Keratinocyte (primary cell): ENCODE results near the gene PIWIL4. TPM values are rescaled to one million over a fixed set of nuclear protein-coding genes. Genes with fewer than 3 reads are reported as not detected.

ENCODE experiments used
- DNase-seq: peaks from one replicate; pipeline ENCODE4 v3.0.0-alpha.2; 2011; ENCODE audit warnings: low read depth, missing footprints, low spot score
- FAIRE-seq: peaks from 2 replicates; lab custom pipeline; 2011; peaks lifted over from hg19 to GRCh38; lab: Jason Lieb, UNC
- H2AFZ ChIP-seq: 2 replicates; pipeline ENCODE4 v1.6.0; 2012; ENCODE audit warnings: low read length, control low read depth, inconsistent platforms; ENCODE audit not compliant: control insufficient read depth
- H3K27ac ChIP-seq: 2 replicates; pipeline ENCODE4 v1.5.1; 2011; ENCODE audit warnings: low read length; ENCODE audit not compliant: control insufficient read depth, insufficient read depth
- H3K27me3 ChIP-seq: 3 replicates; pipeline ENCODE4 v1.6.0; 2011; ENCODE audit warnings: low read length; ENCODE audit not compliant: control insufficient read depth, insufficient read depth; ENCODE audit errors: extremely low read depth
- H3K36me3 ChIP-seq, 2 experiments: 2 replicates in 1 of 2; 3 replicates in 1 of 2; pipeline ENCODE4 v1.5.1; 2011; ENCODE audit warnings: low read length in 2 of 2, mild to moderate bottlenecking in 1 of 2; ENCODE audit not compliant: control insufficient read depth in 2 of 2, insufficient read depth in 2 of 2; ENCODE audit errors: extremely low read depth in 1 of 2
- H3K4me1 ChIP-seq: 3 replicates; pipeline ENCODE4 v1.5.1; 2011; ENCODE audit warnings: low read length; ENCODE audit not compliant: control insufficient read depth, insufficient read depth; ENCODE audit errors: extremely low read depth
- H3K4me2 ChIP-seq: 3 replicates; pipeline ENCODE4 v1.6.0; 2011; ENCODE audit warnings: low read depth, low read length; ENCODE audit not compliant: control insufficient read depth, insufficient read depth; ENCODE audit errors: extremely low read depth
- H3K4me3 ChIP-seq, 3 experiments: fragments of 200-600 bp in 1 of 3; sonication (generic) in 1 of 3; 2 replicates in 2 of 3; 3 replicates in 1 of 3; pipeline ENCODE4 v1.5.1; 2011 to 2016; ENCODE audit warnings: low read length in 3 of 3, mild to moderate bottlenecking in 3 of 3, control low read depth in 2 of 3, inconsistent platforms in 1 of 3, low read depth in 1 of 3, mixed read lengths in 1 of 3, mixed run types in 1 of 3, moderate library complexity in 1 of 3; ENCODE audit not compliant: control insufficient read depth in 2 of 3, insufficient read depth in 2 of 3; ENCODE audit errors: extremely low read depth in 1 of 3
- H3K79me2 ChIP-seq: 2 replicates; pipeline ENCODE4 v1.6.0; 2012; ENCODE audit warnings: low read length; ENCODE audit not compliant: control insufficient read depth, insufficient read depth
- H3K9ac ChIP-seq: 3 replicates; pipeline ENCODE4 v1.6.0; 2011; ENCODE audit warnings: low read length; ENCODE audit not compliant: control insufficient read depth, insufficient read depth; ENCODE audit errors: extremely low read depth
- H3K9me1 ChIP-seq: 3 replicates; pipeline ENCODE4 v1.6.0; 2011; ENCODE audit warnings: low read length; ENCODE audit not compliant: control insufficient read depth, insufficient read depth; ENCODE audit errors: extremely low read depth
- H3K9me3 ChIP-seq: 2 replicates; pipeline ENCODE4 v1.5.1; 2012; ENCODE audit warnings: low read depth, low read length; ENCODE audit not compliant: control insufficient read depth
- H4K20me1 ChIP-seq: 3 replicates; pipeline ENCODE4 v1.6.0; 2011; ENCODE audit warnings: low read length; ENCODE audit not compliant: control insufficient read depth, insufficient read depth; ENCODE audit errors: extremely low read depth
- CTCF ChIP-seq, 3 experiments: IDR thresholded peaks in 1 of 3; conservative IDR thresholded peaks in 1 of 3; optimal IDR thresholded peaks in 1 of 3; 2 replicates in 2 of 3; 3 replicates in 1 of 3; pipeline versions ENCODE3 to v1.5.1; 2011; ENCODE audit warnings: low read length in 3 of 3, mild to moderate bottlenecking in 3 of 3, moderate library complexity in 2 of 3, control low read depth in 1 of 3, inconsistent platforms in 1 of 3; ENCODE audit not compliant: insufficient read depth in 2 of 3; ENCODE audit errors: extremely low read depth in 1 of 3
- EZH2 ChIP-seq: IDR thresholded peaks from one replicate; pipeline ENCODE4 v1.6.1; 2012; ENCODE audit warnings: inconsistent platforms, mild to moderate bottlenecking, low read length, moderate library complexity
- dilution Hi-C: fragments of 300-500 bp; cut with MboI; formaldehyde crosslinking; loops from one replicate; pipeline ENCODE4 v1.7.0; 2020; ENCODE audit warnings: low sequenced_read_pairs; ENCODE audit not compliant: extremely low pct_ligation_motif_present
- polyA plus RNA-seq, 5 experiments: library from polyadenylated mRNA; depleted of rRNA in 3 of 5; stranded (reverse) in 3 of 5; stranded (forward) in 1 of 5; unstranded in 1 of 5; fragments of >200 nt; gene quantifications; 1 replicate in 1 of 5; 2 replicates in 3 of 5; 3 replicates in 1 of 5; pipeline versions ENCODE4 v1.2.1 to v1.2.3, GENCODE V29; 2011 to 2012; ENCODE audit warnings: missing spikeins in 2 of 5, low read depth in 1 of 5, low replicate concordance in 1 of 5

PIWIL4 gene
- polyA plus RNA-seq, 1 donor (not counting 4 experiments of a cell fraction or from before 2014, with no cell fraction given) = 0.14 TPM

- H3K4me1 ChIP-seq = no peaks in the 10 kb centered on the region
- H3K9ac ChIP-seq = no peak overlapping the region
- no peaks in the 10 kb centered on the region for H3K36me3 ChIP-seq
- dilution Hi-C loops = no loop called here
- H3K27me3 ChIP-seq = no peaks in the 10 kb centered on the region
- no peaks in the 10 kb centered on the region for H3K9me1 ChIP-seq
- H3K27ac ChIP-seq = no peak overlapping the region
- no peaks in the 10 kb centered on the region for H4K20me1 ChIP-seq
- no peaks in the 10 kb centered on the region for H3K79me2 ChIP-seq
- H3K4me2 ChIP-seq = no peak overlapping the region
- TF ChIP-seq CTCF (optimal IDR thresholded peaks at IDR 0.05 in 1 of 3, IDR thresholded peaks at IDR 0.05 in 1 of 3, conservative IDR thresholded peaks at IDR 0.05 in 1 of 3; ENCODE audit: extremely low read depth in 1 of 3, insufficient read depth in 2 of 3, low read length in 3 of 3) (no peak), EZH2 (no peak)
- H3K4me3 ChIP-seq = no peak overlapping the region
- H3K9me3 ChIP-seq = no peaks in the 10 kb centered on the region
- H2AFZ ChIP-seq = no peak overlapping the region
- DNase-seq (no peak), FAIRE-seq (no peak)
Measured at GRCh38 chr11:94533696-94534630, 33.2 kb upstream of the PIWIL4 start.

GRCh38 chr11:94536386-94536785, 30.8 kb upstream of the PIWIL4 start:
- H3K27ac ChIP-seq = no peak overlapping the region
- H3K36me3 ChIP-seq = no peaks in the 10 kb centered on the region
- no peak for TF ChIP-seq EZH2
- no peak for TF ChIP-seq CTCF (optimal IDR thresholded peaks at IDR 0.05 in 1 of 3, IDR thresholded peaks at IDR 0.05 in 1 of 3, conservative IDR thresholded peaks at IDR 0.05 in 1 of 3; ENCODE audit: extremely low read depth in 1 of 3, insufficient read depth in 2 of 3, low read length in 3 of 3)
- H3K9me1 ChIP-seq = no peaks in the 10 kb centered on the region
- H3K79me2 ChIP-seq = no peaks in the 10 kb centered on the region
- no peak overlapping the region for H3K9ac ChIP-seq
- no peaks in the 10 kb centered on the region for H3K4me1 ChIP-seq
- no peak overlapping the region for H2AFZ ChIP-seq
- peaks cover 4% of the 10 kb centered on the region for H3K27me3 ChIP-seq
- no peaks in the 10 kb centered on the region for H3K9me3 ChIP-seq
- DNase-seq (no peak), FAIRE-seq (no peak)
- dilution Hi-C loops = no loop called here
- H3K4me2 ChIP-seq = no peak overlapping the region
- H4K20me1 ChIP-seq = no peaks in the 10 kb centered on the region
- no peak overlapping the region for H3K4me3 ChIP-seq
